Transverse colon (tissue), 4 donors: ENCODE results near the gene ADAM12. TPM values are rescaled to one million over a fixed set of nuclear protein-coding genes. Genes with fewer than 3 reads are reported as not detected.

Source experiments
- DNase-seq: peaks from one replicate; pipeline ENCODE4 v3.0.0-alpha.2; 2019
- H3K27ac ChIP-seq, 4 donors: fragments of 200-600 bp; sonication (generic); 2 replicates each; pipeline ENCODE4 v1.5.1; 2016 to 2018; ENCODE audit warnings: inconsistent platforms in 4 of 4
- H3K27me3 ChIP-seq: fragments of 200-600 bp; sonication (generic); 2 replicates; pipeline ENCODE4 v1.5.1; 2017; ENCODE audit warnings: inconsistent platforms
- H3K36me3 ChIP-seq, 4 donors: fragments of 200-600 bp; sonication (generic); 2 replicates each; pipeline ENCODE4 v1.5.1; 2017 to 2019; ENCODE audit warnings: inconsistent platforms in 4 of 4
- H3K4me1 ChIP-seq, 4 donors: fragments of 200-600 bp; sonication (generic); 2 replicates each; pipeline ENCODE4 v1.5.1; 2017 to 2020; ENCODE audit warnings: inconsistent platforms in 4 of 4
- H3K4me3 ChIP-seq, 4 donors: fragments of 200-600 bp; sonication (generic); 1 replicate in 1 of 4; 2 replicates in 3 of 4; pipeline versions ENCODE4 v1.5.1 to v1.6.1; 2017 to 2019; ENCODE audit warnings: inconsistent platforms in 4 of 4
- H3K9me3 ChIP-seq, 2 donors: fragments of 200-600 bp; sonication (generic); 2 replicates each; pipeline ENCODE4 v1.5.1; 2017 to 2019; ENCODE audit warnings: inconsistent platforms in 2 of 2
- CTCF ChIP-seq, 5 experiments: fragments of 200-600 bp in 3 of 5; fragments of 450-650 bp in 2 of 5; sonication (generic) in 3 of 5; IDR thresholded peaks; 1 replicate in 2 of 5; 2 replicates in 3 of 5; pipeline ENCODE4 v1.5.1; 2016 to 2017; ENCODE audit warnings: antibody characterized with exemption in 5 of 5, inconsistent platforms in 3 of 5, mild to moderate bottlenecking in 2 of 5, moderate library complexity in 1 of 5
- EP300 ChIP-seq: sonication (generic); formaldehyde crosslinking; IDR thresholded peaks from one replicate; pipeline ENCODE4 v1.6.1; 2017; ENCODE audit warnings: antibody characterized with exemption, low read depth
- POLR2A ChIP-seq: fragments of 450-650 bp; IDR thresholded peaks from one replicate; pipeline ENCODE4 v1.6.1; 2016; ENCODE audit warnings: antibody characterized with exemption, mild to moderate bottlenecking, moderate library complexity
- POLR2AphosphoS5 ChIP-seq, 3 donors: sonication (generic); formaldehyde crosslinking; IDR thresholded peaks; one replicate each; pipeline ENCODE4 v1.6.1; 2016; ENCODE audit warnings: antibody characterized with exemption in 3 of 3
- WGBS, 2 donors: methylation state at CpG; one replicate each; pipeline ENCODE4 v1.1.5; 2018; ENCODE audit warnings: low coverage in 1 of 2; 5-methylcytosine and 5-hydroxymethylcytosine counted together
- in situ Hi-C, 4 donors: fragments of 200-750 bp; cut with MboI; loops; one replicate each; pipeline versions ENCODE4 v1.15.0 to v1.15.1; 2017; ENCODE audit warnings: low sequenced_read_pairs in 3 of 4, low pct_ligation_motif_present in 1 of 4, low pct_unique_long_range_greater_than_20kb in 1 of 4
- intact Hi-C: fragments of 100-400 bp; cut with DNase I; formaldehyde crosslinking; loops from one replicate; pipeline ENCODE4 v1.15.1; 2023; ENCODE audit warnings: low total_unique reads
- total RNA-seq, 4 donors: library from RNA; depleted of rRNA; stranded (reverse); fragments of >200 nt; gene quantifications; one replicate each; pipeline ENCODE4 v1.1.0, GENCODE V29; 2016

The ADAM12 gene
- total RNA-seq, 4 donors from 2014 or later: 0.14 to 2.2 (median 1.1) TPM; not detected in 1

DNA sequence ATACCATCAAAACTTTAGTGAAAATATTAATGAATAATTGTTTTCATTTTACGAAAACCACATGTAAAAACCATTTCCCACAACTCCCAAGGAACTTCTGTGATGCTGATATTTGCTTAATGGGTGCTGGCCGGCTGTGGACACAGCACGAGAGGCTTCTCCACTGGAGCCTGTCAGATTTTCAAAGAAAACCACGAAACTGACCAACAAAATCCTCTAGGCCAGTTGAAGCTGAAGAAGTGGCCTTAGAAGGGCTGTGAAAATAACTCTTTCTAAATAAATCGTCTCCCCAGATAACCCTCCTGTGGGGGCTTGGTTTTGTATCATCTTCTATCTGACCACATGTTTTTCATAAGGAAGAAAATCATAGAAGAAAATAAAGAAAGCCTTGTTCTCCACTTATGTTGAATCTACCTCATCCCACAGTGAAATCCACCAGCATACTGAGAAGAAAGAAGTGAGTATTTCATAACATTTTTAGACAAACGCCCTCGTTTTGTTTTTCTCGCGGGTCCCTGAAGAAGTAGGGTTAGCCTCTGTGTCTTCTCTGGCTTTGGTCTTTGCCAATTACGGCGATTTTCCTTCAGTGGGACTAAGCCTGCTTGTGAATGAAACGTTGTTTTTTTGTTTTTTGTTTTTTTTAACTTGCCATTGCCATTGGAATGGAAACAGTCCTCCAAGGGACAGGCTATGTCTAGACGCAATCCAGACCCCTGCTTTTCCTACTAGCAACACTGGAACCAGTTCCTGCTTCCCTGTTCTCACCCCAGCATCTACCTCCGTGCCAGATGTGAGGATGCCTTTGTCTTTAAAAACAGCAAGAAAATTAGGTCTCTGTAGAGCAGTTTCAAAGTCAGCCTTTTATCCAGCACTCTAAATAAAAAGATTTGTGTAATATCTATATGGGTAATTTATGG is 123.9 kb downstream of the ADAM12 start:
- Histone ChIP-seq H3K27me3 (no peaks in the 10 kb centered on the region), H3K4me1 (no peaks in the 10 kb centered on the region), H3K27ac (no peak overlapping the region), H3K9me3 (no peaks in the 10 kb centered on the region), H3K4me3 (no peak overlapping the region), H3K36me3 (no peaks in the 10 kb centered on the region)
- in situ Hi-C loops: no loop called here
- intact Hi-C loops: no loop called here
- 65 to 76% methylated on average over 14 of the region's 14 CpGs for WGBS, 2 donors
- TF ChIP-seq CTCF (IDR thresholded peaks at IDR 0.05): no peak
- TF ChIP-seq POLR2A: no peak
- TF ChIP-seq POLR2AphosphoS5 (IDR thresholded peaks at IDR 0.05): no peak
- no peak for TF ChIP-seq EP300
- DNase-seq: no peak

DNA sequence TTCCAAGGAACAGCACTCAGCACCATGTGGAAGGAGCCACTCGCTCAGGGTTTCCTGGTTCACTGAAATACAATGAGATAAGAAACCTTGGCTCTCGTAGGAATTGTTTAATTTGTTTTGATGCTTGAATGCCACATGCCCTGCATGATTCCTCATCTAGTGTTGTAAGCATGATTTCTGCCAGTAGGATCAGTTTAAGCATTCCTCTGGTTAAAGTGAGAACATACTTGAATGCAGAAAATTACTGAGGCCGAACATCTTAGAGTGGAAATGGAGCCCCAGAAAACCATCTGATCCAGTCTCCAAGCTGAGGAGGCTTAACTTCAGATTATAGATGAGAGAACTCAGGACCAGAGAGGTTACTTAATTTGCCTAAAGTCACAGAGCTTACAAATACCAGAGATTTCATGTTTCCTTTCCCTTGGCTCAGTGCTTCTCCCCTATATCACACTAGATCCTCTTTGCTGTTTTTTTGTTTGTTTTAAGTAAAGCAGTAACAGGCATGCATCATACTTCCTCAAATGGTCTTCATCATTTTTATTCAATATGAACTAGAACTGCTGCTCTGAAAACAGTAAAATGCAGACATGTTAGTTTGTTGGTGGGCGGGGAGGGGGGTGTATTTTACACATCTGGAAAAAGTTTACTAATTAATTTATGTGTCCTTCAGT is 125.1 kb downstream of the ADAM12 start:
- intact Hi-C loops: no loop called here
- DNase-seq: no peak
- H3K27me3 ChIP-seq: no peaks in the 10 kb centered on the region
- no peak overlapping the region for H3K27ac ChIP-seq
- no peaks in the 10 kb centered on the region for H3K36me3 ChIP-seq
- 34 to 71% methylated on average over 3 to 4 of the region's 4 CpGs for WGBS, 2 donors
- no peak for TF ChIP-seq POLR2AphosphoS5 (IDR thresholded peaks at IDR 0.05)
- TF ChIP-seq CTCF (IDR thresholded peaks at IDR 0.05): no peak
- TF ChIP-seq POLR2A: no peak
- TF ChIP-seq EP300: no peak
- H3K4me3 ChIP-seq: no peak overlapping the region
- in situ Hi-C loops: no loop called here
- no peaks in the 10 kb centered on the region for H3K9me3 ChIP-seq
- no peaks in the 10 kb centered on the region for H3K4me1 ChIP-seq

- H3K4me1 ChIP-seq: no peaks in the 10 kb centered on the region
- in situ Hi-C loops (no loop called here), intact Hi-C loops (no loop called here)
- no peaks in the 10 kb centered on the region for H3K27me3 ChIP-seq
- 68 to 88% methylated on average over 1 of the region's 1 CpG for WGBS, 2 donors
- H3K27ac ChIP-seq: no peak overlapping the region
- H3K4me3 ChIP-seq: no peak overlapping the region
- DNase-seq: no peak
- TF ChIP-seq CTCF (IDR thresholded peaks at IDR 0.05) (no peak), POLR2A (no peak), POLR2AphosphoS5 (IDR thresholded peaks at IDR 0.05) (no peak), EP300 (no peak)
- H3K9me3 ChIP-seq: no peaks in the 10 kb centered on the region
- H3K36me3 ChIP-seq: no peaks in the 10 kb centered on the region
Measured at GRCh38 chr10:126262233-126262838, 125.9 kb downstream of the ADAM12 start.

GRCh38 chr10:126259760-126260479 is 128.4 kb downstream of the ADAM12 start:
- Histone ChIP-seq H3K9me3 (no peaks in the 10 kb centered on the region), H3K27me3 (no peaks in the 10 kb centered on the region), H3K27ac (no peak overlapping the region), H3K4me3 (no peak overlapping the region), H3K36me3 (no peaks in the 10 kb centered on the region), H3K4me1 (no peaks in the 10 kb centered on the region)
- 51 to 78% methylated on average over 2 to 7 of the region's 7 CpGs for WGBS, 2 donors
- TF ChIP-seq POLR2AphosphoS5 (IDR thresholded peaks at IDR 0.05): no peak
- no peak for TF ChIP-seq CTCF (IDR thresholded peaks at IDR 0.05)
- TF ChIP-seq EP300: no peak
- TF ChIP-seq POLR2A: no peak
- in situ Hi-C loops: no loop called here
- intact Hi-C loops: no loop called here
- DNase-seq: no peak
